MM.1S (cell line): ENCODE results near the gene ZBTB8A.

ENCODE experiments used
- DNase-seq: peaks from one replicate; pipeline ENCODE4 v3.0.0-alpha.2; 2015
- H2AFZ ChIP-seq: fragments of 300-600 bp; sonication (generic); 2 replicates; pipeline ENCODE4 v1.6.0; 2016; ENCODE audit warnings: antibody characterized with exemption, low read length
- H3F3A ChIP-seq: fragments of 300-600 bp; sonication (generic); 2 replicates; pipeline ENCODE4 v1.6.1; 2016; ENCODE audit warnings: mild to moderate bottlenecking, antibody characterized with exemption, low read length, moderate library complexity, mixed read lengths; ENCODE audit not compliant: insufficient read depth
- H3K27ac ChIP-seq: fragments of 300-600 bp; sonication (generic); 2 replicates; pipeline ENCODE4 v1.5.1; 2016; ENCODE audit warnings: mild to moderate bottlenecking, low read length
- H3K27me3 ChIP-seq: fragments of 300-600 bp; sonication (generic); replicated peaks from 2 replicates; pipeline ENCODE4 v1.6.0; 2016; ENCODE audit warnings: low read length; ENCODE audit not compliant: insufficient read depth
- H3K36me3 ChIP-seq: fragments of 300-600 bp; sonication (generic); replicated peaks from 2 replicates; pipeline ENCODE4 v1.6.1; 2016; ENCODE audit warnings: mild to moderate bottlenecking, low read length, mixed read lengths; ENCODE audit not compliant: insufficient read depth
- H3K4me1 ChIP-seq: fragments of 300-600 bp; sonication (generic); 2 replicates; pipeline ENCODE4 v1.6.1; 2016; ENCODE audit warnings: low read length, mixed read lengths
- H3K4me2 ChIP-seq: fragments of 300-600 bp; sonication (generic); 2 replicates; pipeline ENCODE4 v1.6.0; 2016; ENCODE audit warnings: low read depth, low read length
- H3K4me3 ChIP-seq: fragments of 300-600 bp; sonication (generic); 2 replicates; pipeline ENCODE4 v1.5.1; 2016; ENCODE audit warnings: low read length, mixed read lengths
- H3K79me2 ChIP-seq: fragments of 300-600 bp; sonication (generic); 2 replicates; pipeline ENCODE4 v1.6.1; 2016; ENCODE audit warnings: mixed run types, low read length, mixed read lengths
- H3K9ac ChIP-seq: fragments of 300-600 bp; sonication (generic); 2 replicates; pipeline ENCODE4 v1.6.1; 2016; ENCODE audit warnings: low read length, mixed read lengths
- H3K9me2 ChIP-seq: fragments of 300-600 bp; sonication (generic); replicated peaks from 2 replicates; pipeline ENCODE4 v1.6.1; 2016; ENCODE audit warnings: mild to moderate bottlenecking, low read length, mixed read lengths; ENCODE audit not compliant: insufficient read depth
- H3K9me3 ChIP-seq: fragments of 300-600 bp; sonication (generic); replicated peaks from 2 replicates; pipeline ENCODE4 v1.6.1; 2016; ENCODE audit warnings: mild to moderate bottlenecking, low read length, mixed read lengths; ENCODE audit not compliant: insufficient read depth
- H4K20me1 ChIP-seq: fragments of 300-600 bp; sonication (generic); 2 replicates; pipeline ENCODE4 v1.6.1; 2016; ENCODE audit warnings: mild to moderate bottlenecking, low read length, moderate library complexity, mixed read lengths; ENCODE audit not compliant: insufficient read depth
- CTCF ChIP-seq: fragments of 300-600 bp; sonication (generic); IDR thresholded peaks from 2 replicates; pipeline ENCODE4 v1.5.1; 2016; ENCODE audit warnings: antibody characterized with exemption, low read length, mixed read lengths
- EZH2 ChIP-seq: fragments of 300-600 bp; sonication (generic); optimal IDR thresholded peaks from 2 replicates; pipeline ENCODE3; 2017; ENCODE audit warnings: low read depth, mild to moderate bottlenecking, antibody characterized with exemption, low read length, mixed read lengths
- EZH2phosphoT487 ChIP-seq: fragments of 300-600 bp; sonication (generic); IDR thresholded peaks from 2 replicates; pipeline ENCODE4 v1.6.1; 2018; ENCODE audit warnings: antibody characterized with exemption, low read length

The ZBTB8A gene

DNA sequence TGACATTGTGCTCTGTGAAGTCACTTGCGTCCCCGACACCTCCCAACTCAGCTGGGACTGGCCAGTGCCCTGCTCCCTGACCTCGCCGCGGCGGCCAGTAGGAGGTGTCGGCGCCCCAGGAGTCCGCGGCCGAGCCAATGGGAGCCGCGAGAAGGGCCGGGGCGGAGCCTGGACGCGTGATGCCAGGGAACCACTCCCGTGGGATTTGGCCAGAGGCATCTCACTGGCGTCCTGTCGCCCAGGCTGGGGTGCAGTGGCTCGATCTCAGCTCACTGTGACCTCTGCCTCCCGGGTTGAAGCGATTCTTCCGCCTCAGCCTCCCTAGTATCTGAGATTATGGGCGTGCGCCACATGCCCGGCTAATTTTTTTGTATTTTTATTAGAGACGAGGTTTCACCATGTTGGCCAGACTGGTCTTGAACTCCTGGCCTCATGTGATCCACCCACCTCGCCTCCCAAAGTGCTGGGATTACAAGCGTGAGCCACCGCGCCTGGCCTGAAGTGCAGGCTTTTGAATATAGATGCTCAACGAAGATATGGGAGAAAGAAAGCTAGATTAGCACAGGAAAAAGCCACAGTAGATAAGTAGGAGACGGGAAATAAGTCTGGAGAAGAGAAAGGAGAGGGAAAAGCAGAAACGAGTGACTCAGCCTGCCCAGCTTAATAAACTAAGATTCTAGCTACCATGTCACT, 73.1 kb downstream of the ZBTB8A start:
- Histone ChIP-seq H3K9me3 (no peaks in the 10 kb centered on the region), H3K79me2 (no peaks in the 10 kb centered on the region), H3K27ac (no peak overlapping the region), H3K9ac (no peak overlapping the region), H3F3A (no peaks in the 10 kb centered on the region), H4K20me1 (no peaks in the 10 kb centered on the region), H3K4me2 (0 out of 2 replicates have a peak overlapping the region, but pooled peaks have one; percentile 4), H3K36me3 (no peaks in the 10 kb centered on the region), H3K4me3 (no peak overlapping the region), H3K9me2 (no peaks in the 10 kb centered on the region), H2AFZ (no peak overlapping the region), H3K27me3 (no peaks in the 10 kb centered on the region), H3K4me1 (no peaks in the 10 kb centered on the region)
- no peak for DNase-seq
- TF ChIP-seq EZH2: no peak
- no peak; the same call in 1 of the 2 replicates for TF ChIP-seq CTCF
- no peak for TF ChIP-seq EZH2phosphoT487

GRCh38 chr1:32613472-32613871, 74.2 kb downstream of the ZBTB8A start:
- Histone ChIP-seq H3K9me3 (no peaks in the 10 kb centered on the region), H3K9me2 (no peaks in the 10 kb centered on the region), H3K27ac (no peak overlapping the region), H3K4me1 (no peaks in the 10 kb centered on the region), H3K79me2 (no peaks in the 10 kb centered on the region), H3K27me3 (no peaks in the 10 kb centered on the region), H3K4me3 (no peak overlapping the region), H2AFZ (no peak overlapping the region), H3K4me2 (no peak overlapping the region), H3F3A (no peaks in the 10 kb centered on the region), H3K36me3 (no peaks in the 10 kb centered on the region), H4K20me1 (no peaks in the 10 kb centered on the region), H3K9ac (no peak overlapping the region)
- no peak for DNase-seq
- TF ChIP-seq EZH2 (no peak), EZH2phosphoT487 (no peak), CTCF (no peak)

GRCh38 chr1:32618673-32619221, 79.5 kb downstream of the ZBTB8A start:
- DNase-seq: no peak
- H3K9me2 ChIP-seq: no peaks in the 10 kb centered on the region
- H3K79me2 ChIP-seq: peaks cover 14% of the 10 kb centered on the region
- TF ChIP-seq CTCF: no peak
- peaks cover 12% of the 10 kb centered on the region for H3F3A ChIP-seq
- H3K4me1 ChIP-seq: peaks cover 18% of the 10 kb centered on the region
- no peaks in the 10 kb centered on the region for H3K36me3 ChIP-seq
- no peak overlapping the region for H3K27ac ChIP-seq
- H2AFZ ChIP-seq: no peak overlapping the region
- H3K9ac ChIP-seq: no peak overlapping the region
- H3K9me3 ChIP-seq: no peaks in the 10 kb centered on the region
- no peak overlapping the region for H3K4me3 ChIP-seq
- H3K4me2 ChIP-seq: no peak overlapping the region
- no peaks in the 10 kb centered on the region for H3K27me3 ChIP-seq
- no peaks in the 10 kb centered on the region for H4K20me1 ChIP-seq
